NCI-H460 (cell line): Measurements from ENCODE around the gene VWA1. TPM values are rescaled to one million over a fixed set of nuclear protein-coding genes. Genes with fewer than 3 reads are reported as not detected.
A peak's percentile ranks its signal among the peaks of the same experiment; 100 is the strongest.
"Not testable (repeated sequence)": the region's sequence is repeated elsewhere in the genome, so short reads cannot be mapped to it uniquely, and the experiment has no call there.

Experiments used
- DNase-seq: peaks from one replicate; pipeline ENCODE4 v3.0.0-alpha.2; 2016; ENCODE audit warnings: low read depth; ENCODE audit errors: extremely low read depth
- total RNA-seq: library from RNA; depleted of rRNA; stranded (reverse); fragments of >200 nt; shearing (Covaris generic); gene quantifications from 2 replicates; pipeline ENCODE4 v1.2.3, GENCODE V29; 2014

The VWA1 gene
- total RNA-seq, 1 experiment from 2014 or later: 5.0 TPM

- DNase-seq: not testable (repeated sequence)
Measured at GRCh38 chr1:1402901-1403392, 32.5 kb upstream of the VWA1 start.

- no peak for DNase-seq
Measured at GRCh38 chr1:1403653-1404052, 31.8 kb upstream of the VWA1 start.

- DNase-seq: no peak
Measured at GRCh38 chr1:1406101-1406820, 29.2 kb upstream of the VWA1 start.

GRCh38 chr1:1406821-1407635 lies 28.5 kb upstream of the VWA1 start, which contains the start of gene MRPL20:
Gene MRPL20 (minus strand): TSS chr1:1407293. CDS start chr1:1407217, 76 bp downstream.
- peak; percentile 79 for DNase-seq

- DNase-seq: no peak
Measured at GRCh38 chr1:1407636-1408318, 27.7 kb upstream of the VWA1 start.

GRCh38 chr1:1410238-1410637 lies 25.3 kb upstream of the VWA1 start:
- not testable (repeated sequence) for DNase-seq

- no peak for DNase-seq
Measured at GRCh38 chr1:1411626-1412025, 23.9 kb upstream of the VWA1 start.

GRCh38 chr1:1412311-1412902 lies 23.1 kb upstream of the VWA1 start:
- not testable (repeated sequence) for DNase-seq

GRCh38 chr1:1415751-1416150 lies 19.7 kb upstream of the VWA1 start:
- no peak for DNase-seq

GRCh38 chr1:1417396-1417795 lies 18.1 kb upstream of the VWA1 start:
- not testable (repeated sequence) for DNase-seq

- DNase-seq: not testable (repeated sequence)
Measured at GRCh38 chr1:1417825-1418463, 17.5 kb upstream of the VWA1 start.

GRCh38 chr1:1418464-1419362 lies 16.8 kb upstream of the VWA1 start:
- DNase-seq: no peak

- no peak for DNase-seq
Measured at GRCh38 chr1:1419363-1419812, 16.1 kb upstream of the VWA1 start.

GRCh38 chr1:1419813-1420653 lies 15.5 kb upstream of the VWA1 start:
- no peak for DNase-seq

GRCh38 chr1:1420654-1421141 lies 14.8 kb upstream of the VWA1 start:
- no peak for DNase-seq

- no peak for DNase-seq
Measured at GRCh38 chr1:1421147-1421906, 14.2 kb upstream of the VWA1 start, which contains the start of gene ANKRD65. Gene ANKRD65 (minus strand): TSS chr1:1421276. CDS start chr1:1421005, 271 bp downstream.

- no peak for DNase-seq
Measured at GRCh38 chr1:1421907-1422464, 13.5 kb upstream of the VWA1 start.
